ENCODE data around the gene DBNDD1.

DBNDD1 gene

DNA sequence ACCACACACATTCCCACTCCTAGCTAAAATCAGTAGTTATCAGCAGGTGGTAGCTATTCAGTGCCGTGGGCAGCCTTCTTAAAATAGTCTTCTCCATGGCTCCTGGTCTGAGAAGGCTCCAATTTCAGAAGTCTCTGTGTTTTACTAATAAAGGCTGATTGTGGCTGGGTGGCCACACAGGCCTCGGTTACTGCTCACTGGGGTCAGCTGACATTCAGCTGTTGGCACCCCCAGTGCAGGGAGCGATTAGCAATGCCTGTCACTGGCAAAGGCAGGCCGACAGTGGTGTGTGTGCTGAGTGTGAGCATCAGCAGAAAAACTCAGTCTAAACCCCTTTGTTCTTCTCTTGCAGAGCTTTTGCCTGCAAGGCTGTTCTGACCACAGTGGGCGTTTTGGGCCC, 16.6 kb upstream of the DBNDD1 start:
- TF ChIP-seq TAF1 (IDR thresholded peaks at IDR 0.05; ENCODE audit: low read depth) (no peak), TEAD4 (IDR thresholded peaks at IDR 0.05) (peak; percentile 73), YY1 (IDR thresholded peaks at IDR 0.05; ENCODE audit: low read depth) (no peak), CREB1 (IDR thresholded peaks at IDR 0.05; ENCODE audit: low read depth) (no peak), CEBPB (IDR thresholded peaks at IDR 0.05) (no peak; the same call in 1 of the 2 replicates), FOXM1 (IDR thresholded peaks at IDR 0.05; ENCODE audit: borderline replicate concordance, low read depth) (no peak), ZBTB7A (IDR thresholded peaks at IDR 0.05; ENCODE audit: low read depth) (no peak), TCF12 (IDR thresholded peaks at IDR 0.05; ENCODE audit: low read depth) (0 out of 2 replicates have a peak, but pooled peaks have one; percentile 16), NFIC (IDR thresholded peaks at IDR 0.05) (no peak), EGR1 (IDR thresholded peaks at IDR 0.05) (0 out of 2 replicates have a peak, but pooled peaks have one; percentile 18), EP300 (IDR thresholded peaks at IDR 0.05; ENCODE audit: borderline replicate concordance) (no peak)
- TF ChIP-seq, protein P1, sequence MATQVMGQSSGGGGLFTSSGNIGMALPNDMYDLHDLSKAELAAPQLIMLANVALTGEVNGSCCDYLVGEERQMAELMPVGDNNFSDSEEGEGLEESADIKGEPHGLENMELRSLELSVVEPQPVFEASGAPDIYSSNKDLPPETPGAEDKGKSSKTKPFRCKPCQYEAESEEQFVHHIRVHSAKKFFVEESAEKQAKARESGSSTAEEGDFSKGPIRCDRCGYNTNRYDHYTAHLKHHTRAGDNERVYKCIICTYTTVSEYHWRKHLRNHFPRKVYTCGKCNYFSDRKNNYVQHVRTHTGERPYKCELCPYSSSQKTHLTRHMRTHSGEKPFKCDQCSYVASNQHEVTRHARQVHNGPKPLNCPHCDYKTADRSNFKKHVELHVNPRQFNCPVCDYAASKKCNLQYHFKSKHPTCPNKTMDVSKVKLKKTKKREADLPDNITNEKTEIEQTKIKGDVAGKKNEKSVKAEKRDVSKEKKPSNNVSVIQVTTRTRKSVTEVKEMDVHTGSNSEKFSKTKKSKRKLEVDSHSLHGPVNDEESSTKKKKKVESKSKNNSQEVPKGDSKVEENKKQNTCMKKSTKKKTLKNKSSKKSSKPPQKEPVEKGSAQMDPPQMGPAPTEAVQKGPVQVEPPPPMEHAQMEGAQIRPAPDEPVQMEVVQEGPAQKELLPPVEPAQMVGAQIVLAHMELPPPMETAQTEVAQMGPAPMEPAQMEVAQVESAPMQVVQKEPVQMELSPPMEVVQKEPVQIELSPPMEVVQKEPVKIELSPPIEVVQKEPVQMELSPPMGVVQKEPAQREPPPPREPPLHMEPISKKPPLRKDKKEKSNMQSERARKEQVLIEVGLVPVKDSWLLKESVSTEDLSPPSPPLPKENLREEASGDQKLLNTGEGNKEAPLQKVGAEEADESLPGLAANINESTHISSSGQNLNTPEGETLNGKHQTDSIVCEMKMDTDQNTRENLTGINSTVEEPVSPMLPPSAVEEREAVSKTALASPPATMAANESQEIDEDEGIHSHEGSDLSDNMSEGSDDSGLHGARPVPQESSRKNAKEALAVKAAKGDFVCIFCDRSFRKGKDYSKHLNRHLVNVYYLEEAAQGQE (IDR thresholded peaks at IDR 0.05; ENCODE audit: low read depth), result no peak
- TF ChIP-seq, protein P2, sequence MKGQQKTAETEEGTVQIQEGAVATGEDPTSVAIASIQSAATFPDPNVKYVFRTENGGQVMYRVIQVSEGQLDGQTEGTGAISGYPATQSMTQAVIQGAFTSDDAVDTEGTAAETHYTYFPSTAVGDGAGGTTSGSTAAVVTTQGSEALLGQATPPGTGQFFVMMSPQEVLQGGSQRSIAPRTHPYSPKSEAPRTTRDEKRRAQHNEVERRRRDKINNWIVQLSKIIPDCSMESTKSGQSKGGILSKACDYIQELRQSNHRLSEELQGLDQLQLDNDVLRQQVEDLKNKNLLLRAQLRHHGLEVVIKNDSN (IDR thresholded peaks at IDR 0.05), result peak; percentile 86
- TF ChIP-seq, protein P3, sequence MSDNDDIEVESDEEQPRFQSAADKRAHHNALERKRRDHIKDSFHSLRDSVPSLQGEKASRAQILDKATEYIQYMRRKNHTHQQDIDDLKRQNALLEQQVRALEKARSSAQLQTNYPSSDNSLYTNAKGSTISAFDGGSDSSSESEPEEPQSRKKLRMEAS (IDR thresholded peaks at IDR 0.05), result no peak

DNA sequence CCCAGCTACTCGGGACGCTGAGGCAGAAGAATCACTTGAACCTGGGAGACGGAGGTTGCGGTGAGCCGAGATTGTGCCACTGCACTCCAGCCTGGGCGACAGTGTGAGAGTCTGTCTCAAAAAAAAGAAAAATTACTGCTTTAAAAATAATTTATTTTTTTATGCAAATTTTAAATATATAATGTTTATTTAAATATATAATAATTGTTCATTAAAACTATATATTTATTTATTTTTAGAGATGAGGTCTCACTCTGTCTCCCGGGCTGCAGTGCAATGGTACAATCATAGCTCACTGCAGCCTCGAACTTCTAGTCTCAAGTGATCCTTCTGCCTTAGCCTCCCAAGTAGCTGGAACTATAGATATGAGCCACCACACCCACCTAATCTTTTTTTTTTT, 15.2 kb upstream of the DBNDD1 start:
- no peak for TF ChIP-seq RAD21 (IDR thresholded peaks at IDR 0.05; ENCODE audit: low read depth)
- no peak for TF ChIP-seq EP300 (IDR thresholded peaks at IDR 0.05; ENCODE audit: borderline replicate concordance)
- no peak for TF ChIP-seq FOXM1 (IDR thresholded peaks at IDR 0.05; ENCODE audit: borderline replicate concordance, low read depth)
- TF ChIP-seq ZBTB7A (IDR thresholded peaks at IDR 0.05; ENCODE audit: low read depth), result no peak
- no peak for TF ChIP-seq YY1 (IDR thresholded peaks at IDR 0.05; ENCODE audit: low read depth)
- TF ChIP-seq CEBPB (IDR thresholded peaks at IDR 0.05), result no peak
- TF ChIP-seq TEAD4 (IDR thresholded peaks at IDR 0.05), result no peak
- TF ChIP-seq, protein P3 (IDR thresholded peaks at IDR 0.05), result no peak
- no peak for TF ChIP-seq CREB1 (IDR thresholded peaks at IDR 0.05; ENCODE audit: low read depth)
- no peak for TF ChIP-seq TAF1 (IDR thresholded peaks at IDR 0.05; ENCODE audit: low read depth)
- no peak for TF ChIP-seq TCF12 (IDR thresholded peaks at IDR 0.05; ENCODE audit: low read depth)
- TF ChIP-seq NFIC (IDR thresholded peaks at IDR 0.05), result no peak
- TF ChIP-seq, protein P2 (IDR thresholded peaks at IDR 0.05), result no peak

DNA sequence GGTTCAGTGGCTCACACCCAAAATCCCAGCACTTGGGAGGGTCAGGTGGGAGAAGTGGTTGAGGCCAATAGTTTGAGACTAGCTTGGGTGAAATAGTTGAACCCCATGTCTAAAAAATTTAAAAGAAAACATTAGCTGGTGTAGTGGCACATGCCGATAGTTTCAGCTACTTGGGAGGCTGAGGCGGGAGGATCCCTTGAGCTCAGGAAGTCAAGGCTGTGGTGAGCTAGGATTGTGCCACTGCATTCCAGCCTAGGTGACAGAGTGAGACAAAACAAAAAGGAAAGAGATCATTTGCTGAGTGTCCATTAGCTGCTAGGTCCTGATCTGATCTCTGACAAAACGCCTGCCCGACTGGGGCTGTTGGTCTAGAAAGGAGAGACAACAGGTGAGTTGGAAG, 14.1 kb upstream of the DBNDD1 start:
- TF ChIP-seq TEAD4 (IDR thresholded peaks at IDR 0.05) (no peak), CEBPB (IDR thresholded peaks at IDR 0.05) (no peak), EGR1 (IDR thresholded peaks at IDR 0.05) (no peak), NFIC (IDR thresholded peaks at IDR 0.05) (no peak), EP300 (IDR thresholded peaks at IDR 0.05; ENCODE audit: borderline replicate concordance) (no peak), RAD21 (IDR thresholded peaks at IDR 0.05; ENCODE audit: low read depth) (no peak)

DNA sequence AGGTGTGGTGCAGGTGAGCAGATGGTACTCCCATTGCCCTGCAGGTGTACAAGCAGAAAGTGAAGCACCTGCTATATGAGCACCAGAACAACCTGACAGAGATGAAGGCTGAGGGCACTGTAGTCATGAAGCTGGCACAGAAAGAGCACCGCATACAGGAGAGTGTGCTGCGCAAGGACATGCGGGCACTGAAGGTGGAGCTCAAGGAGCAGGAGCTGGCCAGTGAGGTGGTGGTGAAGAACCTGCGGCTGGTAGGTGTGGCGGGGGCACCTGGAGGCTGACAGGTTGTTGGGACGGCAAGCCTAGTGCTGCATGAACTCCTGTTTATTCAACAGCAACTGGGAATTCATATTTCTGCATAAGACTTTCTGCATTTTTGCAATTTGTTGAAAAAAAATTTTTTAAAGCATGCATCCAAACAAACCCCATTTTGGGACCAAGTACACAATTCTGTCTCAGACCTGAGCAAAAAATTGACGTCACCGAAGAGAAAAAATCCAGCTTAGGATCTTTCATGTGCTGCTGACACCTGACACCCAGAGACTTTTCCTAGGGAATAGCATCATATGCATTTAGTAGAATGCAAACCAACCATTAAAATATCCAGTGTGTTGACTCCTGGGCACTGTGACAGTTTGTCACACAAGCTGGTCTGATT, 13.5 kb upstream of the DBNDD1 start:
- TF ChIP-seq RAD21 (IDR thresholded peaks at IDR 0.05; ENCODE audit: low read depth) (no peak), CEBPB (IDR thresholded peaks at IDR 0.05) (no peak), TCF12 (IDR thresholded peaks at IDR 0.05; ENCODE audit: low read depth) (no peak), YY1 (IDR thresholded peaks at IDR 0.05; ENCODE audit: low read depth) (no peak), CREB1 (IDR thresholded peaks at IDR 0.05; ENCODE audit: low read depth) (no peak), EP300 (IDR thresholded peaks at IDR 0.05; ENCODE audit: borderline replicate concordance) (no peak)
- TF ChIP-seq, protein P2 (IDR thresholded peaks at IDR 0.05), result no peak
- TF ChIP-seq, protein P3 (IDR thresholded peaks at IDR 0.05), result no peak

DNA sequence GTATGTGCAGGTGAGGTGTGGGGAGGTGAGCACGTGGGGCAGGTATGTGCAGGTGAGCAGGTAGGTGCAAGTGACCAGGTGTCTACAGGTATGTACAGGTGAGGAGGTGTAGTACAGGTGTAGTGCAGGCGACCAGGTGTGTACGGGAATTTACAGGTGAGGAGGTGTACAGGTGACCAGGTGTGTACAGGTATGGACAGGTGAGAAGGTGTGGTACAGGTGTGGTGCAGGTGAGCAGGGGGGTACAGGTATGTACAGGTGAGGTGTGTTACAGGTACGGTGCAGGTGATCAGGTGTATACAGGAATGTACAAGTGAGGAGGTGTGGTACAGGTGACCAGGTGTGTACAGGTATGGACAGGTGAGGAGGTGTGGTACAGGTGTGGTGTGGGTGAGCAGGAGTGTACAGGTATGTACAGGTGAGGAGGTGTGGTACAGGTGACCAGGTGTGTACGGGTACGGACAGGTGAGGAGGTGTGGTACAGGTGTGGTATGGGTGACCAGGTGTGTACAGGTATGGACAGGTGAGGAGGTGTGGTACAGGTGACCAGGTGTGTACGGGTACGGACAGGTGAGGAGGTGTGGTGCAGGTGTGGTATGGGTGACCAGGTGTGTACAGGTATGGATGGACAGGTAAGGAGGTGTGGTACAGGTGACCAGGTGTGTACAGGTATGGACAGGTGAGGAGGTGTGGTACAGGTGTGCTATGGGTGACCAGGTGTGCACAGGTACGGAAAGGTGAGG, 12.8 kb upstream of the DBNDD1 start:
- TF ChIP-seq FOXM1 (IDR thresholded peaks at IDR 0.05; ENCODE audit: borderline replicate concordance, low read depth), result no peak

DNA sequence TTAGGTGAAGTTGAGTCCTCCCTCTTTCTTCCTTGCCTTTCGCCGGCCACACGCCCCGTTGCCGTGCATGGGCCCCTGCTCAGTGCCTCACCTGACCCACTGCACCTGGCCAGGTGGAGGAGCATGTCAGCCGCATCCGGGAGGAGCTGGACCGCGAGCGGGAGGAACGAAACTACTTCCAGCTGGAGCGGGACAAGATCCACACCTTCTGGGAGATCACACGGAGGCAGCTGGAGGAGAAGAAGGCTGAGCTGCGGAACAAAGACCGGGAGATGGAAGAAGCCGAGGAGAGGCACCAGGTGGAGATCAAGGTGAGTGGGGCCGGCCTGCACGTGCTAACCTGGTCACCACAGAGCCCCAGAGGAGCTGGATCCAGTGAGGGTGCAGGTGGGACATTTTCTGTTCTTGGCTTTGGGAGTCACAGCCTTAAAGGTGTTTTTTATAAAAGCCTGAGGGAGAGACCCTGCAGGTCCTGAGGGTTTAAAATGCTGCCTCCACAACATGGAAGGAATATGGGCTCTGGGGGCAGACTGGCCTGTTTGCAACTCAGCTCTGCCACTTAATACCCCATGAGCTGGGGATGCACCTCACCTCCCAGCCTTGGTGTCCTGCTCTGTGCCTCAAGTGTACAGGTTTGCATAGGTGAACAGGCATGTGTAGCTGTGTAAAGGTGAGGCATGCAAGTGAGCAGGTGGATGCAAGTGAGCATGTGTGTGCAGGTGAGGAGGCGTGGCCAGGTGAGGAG, 12.1 kb upstream of the DBNDD1 start:
- TF ChIP-seq, protein P2 (IDR thresholded peaks at IDR 0.05), result no peak
- TF ChIP-seq FOXM1 (IDR thresholded peaks at IDR 0.05; ENCODE audit: borderline replicate concordance, low read depth) (no peak), EP300 (IDR thresholded peaks at IDR 0.05; ENCODE audit: borderline replicate concordance) (no peak), TAF1 (IDR thresholded peaks at IDR 0.05; ENCODE audit: low read depth) (no peak), TCF12 (IDR thresholded peaks at IDR 0.05; ENCODE audit: low read depth) (no peak), RAD21 (IDR thresholded peaks at IDR 0.05; ENCODE audit: low read depth) (no peak)
- TF ChIP-seq, protein P1 (IDR thresholded peaks at IDR 0.05; ENCODE audit: low read depth), result no peak

Data from Ishikawa (cell line).